GM19328 (cell line): Measurements from ENCODE around the gene NEK2.

ENCODE experiments used
- ATAC-seq: cut with Tn5 transposase; IDR thresholded peaks from one replicate; pipeline ENCODE4 v1.9.1; 2021; ENCODE audit warnings: mild to moderate bottlenecking, moderate library complexity; ENCODE audit not compliant: unreplicated experiment

The NEK2 gene

DNA sequence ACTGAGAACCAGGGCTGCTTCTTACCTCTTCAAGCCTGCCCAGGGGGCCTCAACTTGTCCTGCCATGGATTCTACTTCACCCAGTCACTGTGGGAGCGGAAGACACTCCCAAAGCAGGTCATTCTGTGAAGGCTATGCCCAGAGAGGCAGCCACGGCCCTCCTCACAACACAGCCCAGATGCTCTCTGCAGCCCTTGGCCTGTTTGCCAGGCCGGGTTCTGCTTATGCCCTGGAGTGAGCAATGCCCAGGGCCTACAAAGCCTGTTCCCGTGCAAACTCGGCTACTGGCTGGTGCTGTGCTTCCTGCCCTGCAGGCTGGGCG is 62.7 kb downstream of the NEK2 start:
- ATAC-seq, result no peak
